OCI-LY7 (cell line): ENCODE data around the gene FRAT2.

Experiments
- EZH2phosphoT487 ChIP-seq: fragments of 200-600 bp; sonication (generic); IDR thresholded peaks from 2 replicates; pipeline ENCODE4 v1.6.1; 2018; ENCODE audit warnings: low read depth, borderline replicate concordance, mild to moderate bottlenecking, mixed run types, antibody characterized with exemption, low read length, moderate library complexity, mixed read lengths
- TF ChIP-seq, protein P1 (sequence below): fragments of 200-600 bp; sonication (generic); conservative IDR thresholded peaks from 2 replicates; pipeline ENCODE4 v1.5.1; 2014; ENCODE audit warnings: mild to moderate bottlenecking, antibody characterized with exemption, low read length, moderate library complexity, mixed read lengths

DNA sequence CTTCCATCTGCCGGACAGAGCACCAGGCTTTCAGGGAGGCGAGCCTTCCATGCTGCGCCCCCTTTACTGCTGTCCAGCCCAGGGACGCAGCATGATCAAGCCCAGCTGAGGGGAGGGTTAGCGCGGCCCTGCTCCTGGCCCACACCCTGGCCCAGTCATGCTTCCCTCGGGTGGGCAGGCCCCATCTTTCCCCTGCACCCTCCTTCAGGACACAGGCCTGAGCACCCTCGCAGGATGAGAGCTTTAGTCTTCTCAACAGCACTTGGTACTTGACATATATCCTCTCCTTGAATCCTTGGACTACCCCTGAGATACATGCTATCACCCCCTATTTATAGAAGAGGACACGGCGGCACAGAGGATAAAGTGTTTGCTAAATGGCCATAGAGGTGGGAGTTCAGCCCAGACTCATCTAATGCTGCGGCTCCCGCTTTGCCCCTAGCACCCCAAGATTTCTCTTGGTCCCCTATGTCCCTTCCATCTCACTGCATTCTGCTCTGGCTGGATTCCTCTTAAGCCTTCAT is 32.7 kb upstream of the FRAT2 start:
- TF ChIP-seq, protein P1, sequence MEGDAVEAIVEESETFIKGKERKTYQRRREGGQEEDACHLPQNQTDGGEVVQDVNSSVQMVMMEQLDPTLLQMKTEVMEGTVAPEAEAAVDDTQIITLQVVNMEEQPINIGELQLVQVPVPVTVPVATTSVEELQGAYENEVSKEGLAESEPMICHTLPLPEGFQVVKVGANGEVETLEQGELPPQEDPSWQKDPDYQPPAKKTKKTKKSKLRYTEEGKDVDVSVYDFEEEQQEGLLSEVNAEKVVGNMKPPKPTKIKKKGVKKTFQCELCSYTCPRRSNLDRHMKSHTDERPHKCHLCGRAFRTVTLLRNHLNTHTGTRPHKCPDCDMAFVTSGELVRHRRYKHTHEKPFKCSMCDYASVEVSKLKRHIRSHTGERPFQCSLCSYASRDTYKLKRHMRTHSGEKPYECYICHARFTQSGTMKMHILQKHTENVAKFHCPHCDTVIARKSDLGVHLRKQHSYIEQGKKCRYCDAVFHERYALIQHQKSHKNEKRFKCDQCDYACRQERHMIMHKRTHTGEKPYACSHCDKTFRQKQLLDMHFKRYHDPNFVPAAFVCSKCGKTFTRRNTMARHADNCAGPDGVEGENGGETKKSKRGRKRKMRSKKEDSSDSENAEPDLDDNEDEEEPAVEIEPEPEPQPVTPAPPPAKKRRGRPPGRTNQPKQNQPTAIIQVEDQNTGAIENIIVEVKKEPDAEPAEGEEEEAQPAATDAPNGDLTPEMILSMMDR: no peak
- TF ChIP-seq EZH2phosphoT487: no peak
